Measurements from ENCODE around the gene DSEL. TPM values are rescaled to one million over a fixed set of nuclear protein-coding genes. Genes with fewer than 3 reads are reported as not detected.

DSEL gene
- total RNA-seq = 7.6 and 9.3 TPM in 2 replicates

GRCh38 chr18:67516539-67517443, at the start of gene DSEL:
Gene DSEL, minus strand, starts transcription at chr18:67516720. Its CDS starts 2,112 bp downstream, at chr18:67514608.
- DNase-seq (ENCODE audit: extremely low read depth, low read depth, low spot score) = peak; percentile 27

- DNase-seq (ENCODE audit: extremely low read depth, low read depth, low spot score) = no peak
Observed at GRCh38 chr18:67553437-67553836, 36.9 kb upstream of the DSEL start.

- DNase-seq (ENCODE audit: extremely low read depth, low read depth, low spot score) = no peak
Observed at GRCh38 chr18:67550872-67551520, 34.5 kb upstream of the DSEL start.

- DNase-seq (ENCODE audit: extremely low read depth, low read depth, low spot score) = no peak
Observed at GRCh38 chr18:67549946-67550345, 33.4 kb upstream of the DSEL start.

GRCh38 chr18:67545681-67546080, 29.2 kb upstream of the DSEL start:
- DNase-seq (ENCODE audit: extremely low read depth, low read depth, low spot score) = no peak

GRCh38 chr18:67540559-67540958, 24.0 kb upstream of the DSEL start:
- DNase-seq (ENCODE audit: extremely low read depth, low read depth, low spot score) = no peak

GRCh38 chr18:67531929-67532328, 15.4 kb upstream of the DSEL start:
- no peak for DNase-seq (ENCODE audit: extremely low read depth, low read depth, low spot score)

GRCh38 chr18:67525328-67526099, 9.0 kb upstream of the DSEL start:
- DNase-seq (ENCODE audit: extremely low read depth, low read depth, low spot score) = peak; percentile 76

GRCh38 chr18:67520351-67520921, 3.9 kb upstream of the DSEL start:
- DNase-seq (ENCODE audit: extremely low read depth, low read depth, low spot score) = no peak

GRCh38 chr18:67519592-67519991, 3.1 kb upstream of the DSEL start:
- DNase-seq (ENCODE audit: extremely low read depth, low read depth, low spot score) = no peak

- DNase-seq (ENCODE audit: extremely low read depth, low read depth, low spot score) = no peak
Observed at GRCh38 chr18:67518566-67518965, 2.0 kb upstream of the DSEL start.

- DNase-seq (ENCODE audit: extremely low read depth, low read depth, low spot score) = no peak
Observed at GRCh38 chr18:67517444-67517765, 885 bp upstream of the DSEL start.

- DNase-seq (ENCODE audit: extremely low read depth, low read depth, low spot score) = peak; percentile 33
Observed at GRCh38 chr18:67515942-67516538, 480 bp downstream of the DSEL start.

- DNase-seq (ENCODE audit: extremely low read depth, low read depth, low spot score) = no peak
Observed at GRCh38 chr18:67514901-67515540, 1.5 kb downstream of the DSEL start.

- no peak for DNase-seq (ENCODE audit: extremely low read depth, low read depth, low spot score)
Observed at GRCh38 chr18:67514465-67514864, 2.1 kb downstream of the DSEL start.

- DNase-seq (ENCODE audit: extremely low read depth, low read depth, low spot score) = no peak
Observed at GRCh38 chr18:67513280-67513679, 3.2 kb downstream of the DSEL start.

GRCh38 chr18:67511840-67512239, 4.7 kb downstream of the DSEL start:
- no peak for DNase-seq (ENCODE audit: extremely low read depth, low read depth, low spot score)

- DNase-seq (ENCODE audit: extremely low read depth, low read depth, low spot score) = no peak
Observed at GRCh38 chr18:67510831-67511230, 5.7 kb downstream of the DSEL start.

- DNase-seq (ENCODE audit: extremely low read depth, low read depth, low spot score) = no peak
Observed at GRCh38 chr18:67509741-67510391, 6.7 kb downstream of the DSEL start.

GRCh38 chr18:67508146-67508545, 8.4 kb downstream of the DSEL start:
- DNase-seq (ENCODE audit: extremely low read depth, low read depth, low spot score) = no peak

All from glomerular endothelial cell (primary cell).